ENCODE measurements around the gene RAC3.

The RAC3 gene

DNA sequence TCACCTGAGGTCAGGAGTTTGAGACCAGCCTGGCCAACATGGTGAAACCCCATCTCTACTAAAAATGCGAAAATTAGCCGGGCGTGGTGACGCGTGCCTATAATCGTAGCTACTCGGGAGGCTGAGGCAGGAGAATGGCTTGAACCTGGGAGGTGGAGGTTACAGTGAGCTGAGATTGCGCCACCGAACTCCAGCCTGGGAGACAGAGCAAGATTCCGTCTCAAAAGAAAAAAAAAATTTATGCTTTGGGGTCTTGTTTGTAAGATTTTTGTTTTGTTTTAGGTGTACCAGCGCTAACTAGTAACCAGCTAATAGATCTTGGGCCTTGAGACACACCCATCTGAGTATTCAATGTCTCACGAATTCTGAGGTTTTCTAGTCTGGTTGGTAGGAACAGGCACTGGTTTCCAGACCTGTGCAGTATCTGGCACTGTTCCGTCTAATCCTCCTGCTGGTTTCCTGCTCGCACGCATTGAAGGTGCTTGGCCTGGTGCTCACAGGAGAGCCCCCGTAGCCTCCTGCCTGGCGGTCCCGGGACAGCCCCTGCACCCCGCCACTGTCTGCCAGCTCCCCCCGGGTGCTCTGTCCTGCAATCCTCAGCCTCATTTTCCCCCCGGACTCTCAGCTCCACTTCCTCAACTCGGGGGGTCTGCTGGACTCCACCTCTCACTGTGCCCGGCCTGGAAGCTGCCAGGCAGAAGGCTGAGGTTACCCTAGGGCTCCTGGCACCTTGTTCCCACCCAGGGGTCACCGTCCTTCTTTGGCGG is 44.7 kb downstream of the RAC3 start:
- no peak for DNase-seq (ENCODE audit: low read depth)

DNA sequence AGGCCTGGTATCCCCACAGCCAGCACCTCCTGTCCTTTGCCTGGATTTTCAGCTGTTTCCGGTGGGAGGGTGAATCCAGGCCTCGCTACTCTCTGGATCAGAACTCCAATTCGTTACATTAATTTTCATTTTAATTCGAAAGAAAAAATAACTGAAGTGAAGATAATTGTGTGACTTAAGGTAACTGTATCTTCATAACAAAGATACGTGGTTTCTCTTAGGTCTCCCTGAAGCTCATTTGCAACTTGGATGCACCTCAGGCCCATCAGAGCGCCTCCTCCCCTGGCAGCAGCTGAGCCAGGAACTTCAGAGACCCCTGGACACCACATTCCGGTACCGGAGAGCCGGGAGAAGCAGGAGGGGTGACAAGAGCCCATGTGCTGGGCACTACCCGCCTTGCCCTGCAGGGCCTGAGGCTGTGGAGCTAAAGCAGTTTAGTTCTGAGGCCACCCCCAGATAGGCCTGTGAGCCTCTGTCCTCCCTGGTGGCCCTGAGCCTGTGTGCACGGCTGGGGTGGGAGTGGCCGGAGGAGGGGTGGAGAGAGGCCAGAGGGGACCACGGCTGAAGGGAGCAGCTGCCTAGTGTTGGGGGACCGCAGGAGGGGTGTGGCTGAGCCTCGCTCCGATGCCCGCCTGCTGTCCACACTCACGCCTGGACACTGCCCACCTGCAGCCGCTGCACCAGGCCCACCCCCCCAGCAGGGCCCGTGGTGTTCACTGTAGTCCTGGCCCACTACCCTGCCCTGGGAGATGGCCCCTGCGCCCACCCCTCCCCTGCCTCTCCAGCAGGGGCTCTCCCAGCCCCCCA is 45.5 kb downstream of the RAC3 start:
- no peak for DNase-seq (ENCODE audit: low read depth)

DNA sequence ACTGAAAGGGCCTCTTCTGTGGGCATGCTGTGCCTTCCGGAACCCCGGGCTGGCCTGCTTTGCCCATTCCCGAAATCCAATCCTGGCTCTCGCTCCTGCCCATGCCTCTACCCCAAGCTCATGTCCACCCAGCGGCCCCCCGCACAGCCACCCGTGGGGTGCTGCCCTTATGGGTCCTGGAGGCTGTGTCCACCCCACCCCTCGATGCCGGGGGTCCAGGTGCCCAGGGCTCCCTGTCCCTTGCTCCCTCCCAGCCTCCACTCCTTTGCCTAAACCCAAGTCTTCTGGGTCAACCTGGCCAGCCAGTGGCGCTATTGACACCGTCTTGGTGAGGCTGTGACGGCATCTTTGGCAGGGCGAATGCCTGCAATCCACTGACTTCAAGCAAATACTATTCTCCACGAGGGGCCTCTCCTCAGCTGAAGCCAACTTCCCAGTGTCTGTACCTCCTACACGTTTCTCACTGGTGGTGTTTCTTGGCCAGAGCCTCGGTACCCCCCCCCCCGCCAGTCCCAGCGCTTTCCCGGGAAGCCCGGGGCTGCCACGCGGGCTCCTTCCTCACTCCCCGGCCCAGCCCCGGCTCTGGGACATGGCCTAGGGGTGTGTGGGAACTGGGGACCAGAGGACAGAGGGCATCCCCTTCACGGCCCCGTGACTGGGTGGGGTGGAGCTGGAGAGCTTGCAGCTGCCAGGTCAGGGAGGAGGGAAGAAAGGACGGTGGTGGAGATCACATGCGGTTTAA is 46.3 kb downstream of the RAC3 start:
- no peak for DNase-seq (ENCODE audit: low read depth)

DNA sequence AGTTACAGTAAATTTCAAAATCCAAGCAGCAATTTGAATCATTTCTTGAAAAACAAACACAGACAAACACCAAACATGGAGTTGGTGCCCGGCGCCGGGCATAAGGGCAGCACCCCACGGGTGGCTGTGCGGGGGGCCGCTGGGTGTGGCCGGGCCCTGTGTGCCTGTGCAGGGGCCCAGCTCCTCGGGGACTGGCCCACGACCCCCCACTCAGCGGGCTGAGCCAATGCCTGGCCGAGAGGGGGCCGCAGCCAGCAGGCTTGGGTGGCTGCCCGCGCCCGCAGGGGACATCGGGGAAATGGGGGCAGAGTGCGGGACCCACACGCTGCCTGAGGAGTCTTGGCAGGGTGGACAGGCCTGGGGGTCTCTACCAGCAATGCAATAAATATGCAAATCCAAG is 47.0 kb downstream of the RAC3 start:
- DNase-seq (ENCODE audit: low read depth): no peak

DNA sequence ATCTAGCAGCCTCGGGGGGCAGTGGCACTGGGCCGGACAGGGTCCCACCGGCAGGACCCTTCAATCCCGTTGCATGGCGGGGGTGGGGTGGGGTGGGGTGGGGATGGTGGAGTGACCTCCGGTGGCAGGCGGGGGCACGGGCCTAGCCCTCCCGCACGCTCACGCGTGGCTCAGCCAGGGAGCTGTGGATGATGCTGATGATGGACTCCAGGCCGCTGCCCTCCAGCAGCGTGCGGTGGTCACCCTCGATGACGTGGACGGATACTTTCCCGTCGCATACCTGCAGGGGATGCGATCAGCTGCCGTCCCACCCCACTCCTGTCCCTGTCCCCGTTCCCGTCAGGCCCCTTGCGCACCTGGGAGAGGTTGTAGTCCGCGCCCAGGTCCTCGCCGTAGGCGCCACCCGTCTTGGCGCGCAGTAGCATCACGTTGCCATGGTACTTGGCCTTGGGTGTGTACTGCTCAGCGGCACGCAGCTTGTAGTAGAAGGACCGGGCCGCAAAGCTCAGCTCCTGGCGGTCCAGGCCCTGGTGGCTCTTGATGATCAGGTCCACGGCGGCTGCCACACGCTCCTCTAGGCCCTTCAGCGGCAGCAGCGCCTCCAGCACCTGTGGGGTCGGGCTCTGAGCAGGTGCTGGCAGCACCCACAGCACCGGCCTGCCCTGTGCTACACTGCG is 47.7 kb downstream of the RAC3 start:
- no peak for DNase-seq (ENCODE audit: low read depth)

DNA sequence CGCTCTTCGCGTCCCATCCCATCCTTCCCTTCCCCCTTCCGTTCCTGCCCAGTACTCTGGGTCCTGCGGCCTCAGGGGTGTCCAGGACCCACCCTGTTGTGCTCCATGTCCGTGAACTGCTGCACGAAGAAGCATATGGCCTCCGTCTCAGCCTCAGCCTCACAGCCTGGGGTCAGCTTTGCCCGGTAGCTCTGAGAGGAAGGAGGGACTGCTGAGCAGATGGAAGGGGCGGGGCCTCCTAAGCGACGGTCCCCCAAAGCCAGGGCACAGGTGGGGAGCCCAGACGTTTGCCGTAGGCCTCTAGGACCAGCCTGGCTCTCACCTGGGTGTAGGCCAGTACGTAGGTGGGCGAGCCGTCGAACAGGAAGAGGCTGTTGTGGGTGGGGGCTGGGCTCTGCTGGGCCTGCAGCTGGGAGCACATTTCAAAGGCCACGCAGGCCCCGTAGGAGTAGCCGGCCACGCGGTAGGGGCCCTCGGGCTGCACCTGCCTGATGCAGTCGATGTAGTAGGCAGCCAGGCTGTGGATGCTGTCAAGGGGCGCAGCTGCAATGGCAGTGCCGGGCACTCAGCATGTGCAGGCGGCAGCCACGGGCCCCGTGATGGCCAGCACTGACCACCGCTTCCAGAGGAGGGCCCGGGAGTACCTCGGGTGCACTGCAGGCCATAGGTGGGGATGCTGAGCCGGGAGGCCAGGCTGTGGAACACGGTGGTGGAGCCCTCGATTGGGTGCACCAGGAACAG is 48.7 kb downstream of the RAC3 start:
- DNase-seq (ENCODE audit: low read depth): no peak

DNA sequence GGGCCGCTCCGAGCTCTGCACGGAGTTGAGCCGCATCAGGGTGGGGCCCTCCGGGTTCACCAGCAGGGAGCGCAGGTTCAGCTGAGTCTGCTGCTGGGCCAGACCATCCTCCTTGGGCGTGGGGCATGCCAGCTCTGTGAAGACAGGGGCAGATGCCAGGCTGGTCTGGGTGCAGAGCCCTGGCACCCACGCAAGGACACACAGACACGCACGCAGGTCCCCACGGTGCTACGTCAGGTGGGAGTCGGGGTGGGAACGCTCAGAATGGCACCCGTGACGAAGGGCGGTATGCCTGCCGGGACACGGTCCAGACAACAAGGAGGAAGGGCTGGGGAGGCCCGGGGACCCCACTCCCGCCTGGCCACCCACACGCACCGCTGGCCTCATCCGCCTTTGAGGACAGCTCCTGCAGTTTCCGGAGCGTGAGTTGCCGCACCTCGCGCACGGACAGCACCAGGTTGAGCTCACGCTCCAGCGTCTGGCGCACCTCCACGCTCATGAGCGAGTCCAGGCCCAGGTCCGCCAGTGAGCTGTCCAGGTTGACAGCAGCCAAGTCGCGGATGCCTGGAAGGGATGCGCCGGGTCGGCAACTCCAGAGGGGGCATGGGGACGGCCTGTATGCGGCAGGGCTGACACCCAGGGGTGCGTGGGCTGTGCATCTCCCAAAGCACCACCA is 49.4 kb downstream of the RAC3 start:
- no peak for DNase-seq (ENCODE audit: low read depth)

DNA sequence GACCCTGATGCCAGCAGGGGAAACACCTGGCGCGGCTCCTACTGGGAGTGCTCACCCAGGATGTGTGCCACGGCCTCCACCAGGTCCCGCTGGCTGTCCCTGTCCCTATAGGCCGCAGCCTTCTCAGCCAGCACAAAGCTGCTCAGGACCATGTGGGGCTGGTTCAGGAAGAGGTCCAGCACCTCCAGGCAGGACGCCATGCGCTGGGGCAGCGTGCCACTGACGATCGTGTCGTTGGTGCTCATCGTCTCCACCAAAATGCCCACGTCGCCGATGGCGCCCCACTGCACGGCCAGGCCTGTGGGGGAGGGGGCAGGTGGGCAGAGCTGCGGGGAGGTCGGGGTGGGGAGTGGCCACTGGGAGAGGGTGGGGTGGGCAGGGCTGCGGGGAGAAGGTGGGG is 50.1 kb downstream of the RAC3 start:
- DNase-seq (ENCODE audit: low read depth): no peak

DNA sequence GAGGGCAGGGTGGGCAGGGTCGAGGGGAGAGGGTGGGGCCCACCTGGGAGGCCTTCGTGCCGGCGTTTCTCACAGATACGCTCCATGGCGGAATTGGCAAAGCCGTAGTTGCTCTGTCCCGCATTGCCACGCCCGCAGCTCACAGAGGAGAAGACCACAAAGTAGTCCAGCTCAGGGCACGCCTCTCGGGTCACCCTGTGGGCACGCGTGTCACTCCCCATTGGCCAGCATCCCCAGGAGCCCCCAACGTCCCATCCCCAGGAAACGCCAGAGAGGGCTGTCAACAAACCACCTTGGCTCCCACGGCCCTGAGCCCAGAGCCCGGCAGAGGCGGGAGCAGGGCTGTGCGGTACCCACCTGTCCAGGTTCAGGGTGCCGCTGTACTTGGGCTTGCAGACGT is 50.5 kb downstream of the RAC3 start:
- DNase-seq (ENCODE audit: low read depth): no peak

DNA sequence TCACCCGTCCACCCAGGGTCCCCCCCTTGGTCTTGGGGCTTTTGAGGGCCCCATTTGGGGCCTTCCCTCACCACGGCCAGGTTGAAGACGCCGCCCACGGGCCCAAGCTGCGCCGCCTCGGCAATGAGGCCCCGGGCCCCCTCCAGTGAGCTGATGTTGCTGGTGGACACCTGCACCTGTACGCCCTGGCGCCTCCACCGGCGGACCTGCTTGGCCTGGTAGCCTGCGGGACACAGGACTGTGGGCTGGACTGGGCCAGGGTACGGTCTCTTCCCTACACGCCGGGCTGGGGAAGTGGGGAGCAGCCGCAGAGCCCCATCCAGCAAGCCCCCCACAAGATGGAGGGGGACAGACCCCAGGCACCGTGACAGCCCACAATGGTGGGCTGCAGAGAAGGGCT is 51.0 kb downstream of the RAC3 start:
- no peak for DNase-seq (ENCODE audit: low read depth)

DNA sequence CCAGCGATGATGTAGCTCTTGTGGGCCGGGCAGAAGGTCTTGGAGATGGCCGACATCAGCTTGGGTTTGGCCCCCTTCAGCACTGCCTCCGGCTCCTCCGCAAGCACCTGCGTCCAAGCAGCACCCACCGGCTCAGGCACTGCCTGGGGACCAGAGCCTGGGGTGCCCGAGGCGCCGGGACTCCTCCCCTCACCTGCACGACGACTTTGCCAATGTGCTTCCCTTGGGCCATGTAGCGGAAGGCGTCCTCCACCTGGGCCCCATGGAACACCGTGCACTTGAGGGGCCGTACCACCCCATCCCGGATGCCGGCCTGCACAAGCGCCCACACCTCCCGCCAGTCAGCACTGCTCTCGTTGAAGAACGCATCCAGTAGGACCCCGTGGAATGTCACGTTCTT is 51.5 kb downstream of the RAC3 start:
- no peak for DNase-seq (ENCODE audit: low read depth)

All from GM04504 (cell line).